Medulla oblongata (tissue), 1 donor: Measurements from ENCODE around the gene TIMM23.
"Not testable (repeated sequence)": the region's sequence is repeated elsewhere in the genome, so short reads cannot be mapped to it uniquely, and the experiment has no call there.

Experiments used
- DNase-seq: peaks from one replicate; pipeline ENCODE4 v3.0.0-alpha.2; 2015; ENCODE audit errors: extremely low spot score

Gene TIMM23

GRCh38 chr10:46022978-46023702, 50.9 kb downstream of the TIMM23 start:
- DNase-seq: peak; percentile 96

DNA sequence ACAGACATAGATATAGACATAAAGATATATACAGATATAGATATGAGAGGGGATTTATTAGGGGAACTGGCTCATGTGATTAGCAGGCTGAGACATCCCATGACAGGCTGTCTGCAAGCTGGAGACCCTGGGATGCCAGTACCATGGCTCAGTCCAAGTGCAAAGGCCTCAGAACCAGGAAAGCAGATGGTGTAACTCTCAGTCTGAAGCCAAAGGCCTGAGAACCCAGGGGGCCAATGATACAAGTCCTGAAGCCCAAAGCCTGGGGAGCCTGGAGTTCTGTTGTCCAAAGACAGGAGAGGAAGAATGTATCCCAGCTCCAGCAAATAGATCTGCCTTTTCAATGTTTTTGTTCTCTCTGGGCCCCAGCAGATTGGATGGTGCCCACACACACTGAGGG, 52.7 kb downstream of the TIMM23 start:
- DNase-seq: no peak

GRCh38 chr10:46025406-46025805, 53.1 kb downstream of the TIMM23 start:
- DNase-seq: no peak

- no peak for DNase-seq
Observed at GRCh38 chr10:46026106-46026505, 53.8 kb downstream of the TIMM23 start.

- peak; percentile 62 for DNase-seq
Observed at GRCh38 chr10:46028584-46029460, 56.5 kb downstream of the TIMM23 start.

DNA sequence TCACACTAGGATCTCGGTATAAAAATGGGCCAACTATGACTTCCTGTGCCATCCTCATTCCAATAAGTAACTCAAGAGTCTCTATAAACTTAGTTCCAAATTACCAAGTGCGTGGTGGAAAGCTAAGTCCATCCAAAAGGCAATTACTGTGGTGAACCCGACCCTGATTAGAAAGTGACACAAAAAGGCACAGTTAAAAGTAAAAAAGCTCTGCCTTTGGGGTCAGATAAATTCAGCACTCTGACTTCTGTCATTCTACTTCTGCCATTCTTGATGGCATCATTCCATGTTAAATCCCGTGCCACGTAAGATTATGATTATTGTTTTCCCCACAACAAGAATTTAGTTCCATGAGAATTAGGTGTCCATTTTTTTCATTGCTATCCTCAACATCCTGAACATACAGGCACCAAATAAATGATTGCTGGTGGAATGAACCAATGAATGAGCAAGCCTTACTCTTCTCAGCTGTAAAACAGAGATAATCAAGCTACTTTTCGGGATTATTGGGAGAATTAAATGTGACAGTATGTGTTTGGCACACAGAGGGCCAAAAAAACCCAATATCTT, 57.3 kb downstream of the TIMM23 start:
- DNase-seq: no peak

DNA sequence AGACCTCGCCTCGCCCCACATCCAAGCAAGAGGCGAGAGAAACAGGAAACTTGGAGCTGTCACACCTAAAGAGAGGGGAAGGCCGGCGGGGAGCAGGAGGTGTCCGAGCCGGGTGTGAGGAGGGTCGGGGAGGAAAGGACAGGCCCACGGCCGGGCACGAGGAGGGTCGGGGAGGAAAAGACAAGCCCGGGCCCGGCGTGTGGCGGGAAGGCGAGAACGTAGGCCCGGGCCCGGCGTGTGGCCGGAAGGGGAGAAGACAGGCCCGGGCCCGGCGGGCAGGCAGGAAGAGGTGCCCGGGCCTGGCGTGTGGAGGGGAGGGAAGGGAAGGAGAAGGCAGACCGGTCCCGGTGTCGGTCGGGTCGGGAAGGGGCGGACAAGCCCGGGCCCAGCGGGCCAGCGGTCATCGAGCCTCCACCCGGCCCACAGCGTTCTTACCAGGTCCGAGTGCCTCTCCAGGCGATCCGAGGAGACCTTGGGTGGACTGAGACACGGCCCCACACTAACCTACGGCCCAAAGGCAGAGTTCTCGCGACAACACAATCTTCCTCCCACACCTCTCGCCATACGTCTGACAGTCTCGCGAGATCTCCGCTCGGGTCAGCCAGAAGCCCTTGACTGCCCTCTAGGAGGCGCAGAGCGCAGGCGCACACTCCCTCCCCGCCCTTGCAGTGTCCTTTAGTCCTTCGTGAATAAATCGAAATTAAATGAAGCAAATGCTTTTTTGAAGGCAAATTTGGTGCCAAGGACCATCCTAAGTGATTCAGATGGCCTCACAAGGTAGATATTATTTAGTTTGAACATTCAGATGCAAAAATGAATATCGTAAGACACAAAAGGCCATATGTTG, 58.0 kb downstream of the TIMM23 start, which contains the start of gene NCOA4:
NCOA4 (minus strand) TSS at position 533 of the 847 bp plus-strand sequence. CDS start 13,943 bp downstream, outside the sequence.
- peak; percentile 99 for DNase-seq

GRCh38 chr10:46031648-46032532, 59.6 kb downstream of the TIMM23 start:
- no peak for DNase-seq

DNA sequence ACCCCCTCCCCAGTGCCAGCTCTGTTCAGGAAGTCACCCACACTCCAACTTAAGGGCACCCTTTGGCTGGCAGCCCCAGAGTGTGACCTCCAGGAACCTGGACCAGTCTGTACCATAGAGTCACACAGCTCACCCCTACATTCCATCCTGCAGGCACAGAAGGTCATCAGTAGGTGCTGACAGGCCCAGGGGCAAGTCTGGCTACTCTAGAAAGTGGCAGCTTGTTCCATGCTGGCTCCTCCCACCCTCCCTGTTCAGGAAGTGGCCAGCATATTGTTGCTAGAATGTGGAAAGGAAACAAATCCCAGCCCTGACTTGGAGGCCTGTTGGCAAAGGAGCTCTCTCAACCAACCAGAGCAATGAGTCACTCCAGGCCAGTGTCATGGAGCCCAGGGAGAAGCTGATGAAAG, 61.3 kb downstream of the TIMM23 start:
- DNase-seq: no peak

GRCh38 chr10:46035923-46036849, 63.9 kb downstream of the TIMM23 start:
- DNase-seq: no peak

- no peak for DNase-seq
Observed at GRCh38 chr10:46037107-46037825, 65.0 kb downstream of the TIMM23 start.

GRCh38 chr10:46040004-46040403, 67.7 kb downstream of the TIMM23 start:
- no peak for DNase-seq

DNA sequence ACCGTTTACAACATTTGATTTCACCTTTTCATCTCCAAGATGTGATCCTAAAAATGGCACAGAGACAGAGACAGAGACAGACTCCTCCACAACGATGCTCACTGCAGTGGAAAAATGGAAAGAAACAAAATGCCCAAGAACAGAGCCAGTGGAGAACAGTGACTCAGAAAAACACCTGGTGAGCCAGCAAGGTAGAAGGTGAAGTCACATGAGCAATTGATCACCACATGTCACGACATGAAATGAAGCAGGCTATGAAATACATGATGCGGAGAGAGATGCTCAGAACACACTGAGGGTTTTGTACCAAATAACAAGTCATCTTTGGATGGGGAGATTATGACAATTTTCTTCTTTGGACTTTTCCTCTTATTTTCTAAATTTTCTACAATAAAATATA, 70.2 kb downstream of the TIMM23 start:
- DNase-seq: no peak

GRCh38 chr10:46046261-46046660, 74.0 kb downstream of the TIMM23 start, which contains the start of gene MSMB:
MSMB (minus strand) TSS chr10:46046269; CDS start chr10:46046237, 32 bp downstream.
- DNase-seq: no peak

- DNase-seq: no peak
Observed at GRCh38 chr10:46048152-46048551, 75.9 kb downstream of the TIMM23 start.

GRCh38 chr10:46049497-46049831, 77.2 kb downstream of the TIMM23 start:
- not testable (repeated sequence) for DNase-seq

DNA sequence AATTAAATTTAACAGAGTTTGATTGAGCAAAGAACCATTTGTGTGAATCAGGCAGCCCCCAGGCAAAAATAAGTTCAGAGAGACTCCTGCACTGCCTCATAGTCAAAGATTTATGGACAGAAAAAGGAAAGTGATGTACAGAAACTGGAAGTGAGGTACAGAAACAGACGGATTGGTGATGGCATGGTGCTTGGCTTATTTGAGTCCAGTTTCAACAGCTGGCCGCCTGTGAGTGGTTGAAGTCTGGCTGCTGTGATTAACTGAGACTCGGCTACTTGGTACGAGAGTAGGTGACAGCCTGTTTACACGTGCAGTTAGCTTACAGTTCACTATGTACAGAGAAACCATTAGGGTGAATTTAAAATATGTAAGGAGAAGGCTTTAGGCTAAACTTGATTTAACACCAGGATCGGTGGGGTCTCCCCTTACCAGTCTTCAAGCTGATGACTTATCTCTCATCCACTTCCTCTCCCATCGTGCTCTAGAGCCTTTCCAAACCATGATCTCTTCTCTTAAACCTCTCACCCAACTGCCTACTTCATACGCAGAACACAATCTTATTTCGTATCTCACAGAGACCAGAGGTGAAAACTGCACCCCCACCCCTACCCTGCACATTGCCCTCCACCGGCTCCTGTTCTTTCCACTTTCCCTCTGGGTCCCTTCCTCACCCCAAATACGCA, 78.8 kb downstream of the TIMM23 start:
- DNase-seq: no peak
